A549 treated with AZD2906 at 1 μM for 4 hours (cell line): Measurements from ENCODE around the gene ABCA4. TPM values are rescaled to one million over a fixed set of nuclear protein-coding genes. Genes with fewer than 3 reads are reported as not detected.

ENCODE experiments used
- total RNA-seq: library from RNA; stranded (reverse); fragments of 200-300 nt; extraction: Qiagen RNA extraction; gene quantifications from 5 replicates; pipeline ENCODE4 v1.2.3, GENCODE V29; 2022

ABCA4 gene
- total RNA-seq, result 0.08 to 0.17 TPM (median 0.11 TPM) in 5 replicates

DNA sequence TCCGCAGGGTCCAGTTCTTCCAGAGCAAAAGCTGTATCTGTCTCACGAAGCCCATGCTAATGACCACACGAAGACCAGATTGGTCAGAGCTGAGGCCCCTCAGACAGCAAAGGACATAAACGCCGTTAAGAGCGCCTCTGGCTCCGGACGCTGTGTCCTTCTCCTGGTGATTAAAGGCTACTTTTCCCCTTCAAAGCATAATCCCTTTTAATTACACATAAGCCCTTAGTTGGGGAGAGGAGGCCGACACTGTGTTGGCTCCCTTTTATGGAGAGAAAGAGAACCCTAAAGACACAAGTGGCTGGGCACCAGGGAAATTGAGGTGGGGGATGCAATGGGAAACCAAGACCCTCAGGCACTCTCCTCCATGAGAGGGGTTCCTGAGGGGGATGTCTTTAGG is at the start of gene ABCA4:
ABCA4 (minus strand) TSS at position 158 of the 400 bp plus-strand sequence; CDS start at position 55, 103 bp downstream.

Other genes starting within 250 kb of the ABCA4 start
- gene DNTTIP2, start 241.9 kb downstream of the ABCA4 start, total RNA-seq, result 34.9 to 43.2 TPM (median 36.9 TPM) in 5 replicates
- 71.3 to 84.9 TPM (median 78.4 TPM) in 5 replicates for gene GCLM, start 211.7 kb downstream of the ABCA4 start, total RNA-seq
- gene ARHGAP29, start 116.4 kb upstream of the ABCA4 start, total RNA-seq, result 10.6 to 18.0 TPM (median 12.2 TPM) in 5 replicates